WTC11 (cell line): ENCODE results near the gene PER3. TPM values are rescaled to one million over a fixed set of nuclear protein-coding genes. Genes with fewer than 3 reads are reported as not detected.
A peak's percentile ranks its signal among the peaks of the same experiment; 100 is the strongest.

Experiments
- ATAC-seq: fragments of 200-7000 bp; cut with Tn5 transposase; 2 replicates; pipeline ENCODE4 v1.10.0; 2021; ENCODE audit warnings: mild to moderate bottlenecking, moderate library complexity
- CTCF ChIA-PET: fragments of 300-600 bp; sonication (Branson Sonifier 250); formaldehyde crosslinking; loops from one replicate; lab custom pipeline; 2021; ENCODE audit warnings: antibody characterized with exemption; lab: Charles Lee
- POLR2A ChIA-PET: fragments of 350-600 bp; sonication (Branson Sonifier 250); formaldehyde crosslinking; loops from one replicate; lab custom pipeline; 2021; ENCODE audit warnings: antibody characterized with exemption; lab: Charles Lee
- DNase-seq: peaks from one replicate; pipeline ENCODE4 v3.0.0; 2021; ENCODE audit warnings: low spot score
- H3K27ac Mint-ChIP-seq: 2 replicates; pipeline ENCODE4 v1.8.0; 2021; ENCODE audit warnings: mixed read lengths
- H3K27me3 Mint-ChIP-seq: 2 replicates; pipeline ENCODE4 v1.8.0; 2021; ENCODE audit warnings: low read depth, mild to moderate bottlenecking, moderate library complexity, mixed read lengths
- H3K36me3 Mint-ChIP-seq: 2 replicates; pipeline ENCODE4 v1.8.0; 2021; ENCODE audit warnings: mixed read lengths
- H3K4me1 Mint-ChIP-seq: 2 replicates; pipeline ENCODE4 v1.8.0; 2022; ENCODE audit warnings: mixed read lengths
- H3K4me3 Mint-ChIP-seq: 2 replicates; pipeline ENCODE4 v1.8.0; 2021; ENCODE audit warnings: mild to moderate bottlenecking, moderate library complexity, mixed read lengths
- H3K9me3 Mint-ChIP-seq: 2 replicates; pipeline ENCODE4 v1.8.0; 2021; ENCODE audit warnings: mixed read lengths
- CREB1 ChIP-seq: sonication (generic); formaldehyde crosslinking; IDR thresholded peaks from 2 replicates; pipeline ENCODE4 v1.8.0; 2023; ENCODE audit warnings: mild to moderate bottlenecking, missing genetic modification reagents
- ETV6 ChIP-seq: sonication (generic); formaldehyde crosslinking; IDR thresholded peaks from 2 replicates; pipeline ENCODE4 v1.8.1; 2022; ENCODE audit warnings: mild to moderate bottlenecking, missing genetic modification reagents
- NFYB ChIP-seq: sonication (generic); formaldehyde crosslinking; conservative IDR thresholded peaks from 2 replicates; pipeline ENCODE4 v1.8.0; 2022; ENCODE audit warnings: low read depth, missing genetic modification reagents
- OVOL2 ChIP-seq: fragments of 250-450 bp; sonication (Bioruptor Pico); IDR thresholded peaks from 2 replicates; pipeline ENCODE4 v1.9.0; 2021; ENCODE audit warnings: mild to moderate bottlenecking, borderline replicate concordance
- PRRX2 ChIP-seq: fragments of 250-450 bp; sonication (Bioruptor Pico); IDR thresholded peaks from 2 replicates; pipeline ENCODE4 v1.8.0; 2021; ENCODE audit warnings: mild to moderate bottlenecking
- TCF7 ChIP-seq: sonication (generic); formaldehyde crosslinking; IDR thresholded peaks from 2 replicates; pipeline ENCODE4 v1.8.0; 2022; ENCODE audit warnings: mild to moderate bottlenecking, low read depth, missing genetic modification reagents, moderate library complexity
- TEAD1 ChIP-seq: sonication (generic); formaldehyde crosslinking; IDR thresholded peaks from 2 replicates; pipeline ENCODE4 v1.8.0; 2022; ENCODE audit warnings: mild to moderate bottlenecking, missing genetic modification reagents
- ZNF121 ChIP-seq: sonication (generic); formaldehyde crosslinking; IDR thresholded peaks from 2 replicates; pipeline ENCODE4 v1.8.0; 2023; ENCODE audit warnings: missing genetic modification reagents
- ZNF396 ChIP-seq: fragments of 250-450 bp; sonication (Bioruptor Pico); IDR thresholded peaks from 2 replicates; pipeline ENCODE4 v1.8.0; 2021; ENCODE audit warnings: mild to moderate bottlenecking, moderate library complexity, borderline replicate concordance
- ZNF423 ChIP-seq: fragments of 250-450 bp; sonication (Bioruptor Pico); IDR thresholded peaks from 2 replicates; pipeline ENCODE4 v2.1.2; 2022; ENCODE audit warnings: mild to moderate bottlenecking, moderate library complexity
- total RNA-seq: library from RNA; stranded (reverse); gene quantifications from 3 replicates; pipeline ENCODE4 v1.2.3, GENCODE V29; 2021
- TF ChIP-seq, protein P1 (sequence below): sonication (generic); formaldehyde crosslinking; IDR thresholded peaks from 2 replicates; pipeline ENCODE4 v1.8.0; 2023; ENCODE audit warnings: mild to moderate bottlenecking, missing genetic modification reagents
- TF ChIP-seq, protein P2 (sequence below): sonication (generic); formaldehyde crosslinking; IDR thresholded peaks from 2 replicates; pipeline ENCODE4 v1.8.1; 2023; ENCODE audit warnings: mild to moderate bottlenecking, missing genetic modification reagents
- TF ChIP-seq, protein P3 (sequence below): sonication (generic); formaldehyde crosslinking; IDR thresholded peaks from 2 replicates; pipeline ENCODE4 v1.8.1; 2022; ENCODE audit warnings: low read depth, mild to moderate bottlenecking, moderate library complexity, missing genetic modification reagents, borderline replicate concordance
- TF ChIP-seq, protein P4 (sequence below): sonication (generic); formaldehyde crosslinking; IDR thresholded peaks from 2 replicates; pipeline ENCODE4 v1.8.1; 2023; ENCODE audit warnings: mild to moderate bottlenecking, moderate library complexity, missing genetic modification reagents

PER3 gene
- total RNA-seq, 1 experiment from 2014 or later: 8.5 TPM

DNA sequence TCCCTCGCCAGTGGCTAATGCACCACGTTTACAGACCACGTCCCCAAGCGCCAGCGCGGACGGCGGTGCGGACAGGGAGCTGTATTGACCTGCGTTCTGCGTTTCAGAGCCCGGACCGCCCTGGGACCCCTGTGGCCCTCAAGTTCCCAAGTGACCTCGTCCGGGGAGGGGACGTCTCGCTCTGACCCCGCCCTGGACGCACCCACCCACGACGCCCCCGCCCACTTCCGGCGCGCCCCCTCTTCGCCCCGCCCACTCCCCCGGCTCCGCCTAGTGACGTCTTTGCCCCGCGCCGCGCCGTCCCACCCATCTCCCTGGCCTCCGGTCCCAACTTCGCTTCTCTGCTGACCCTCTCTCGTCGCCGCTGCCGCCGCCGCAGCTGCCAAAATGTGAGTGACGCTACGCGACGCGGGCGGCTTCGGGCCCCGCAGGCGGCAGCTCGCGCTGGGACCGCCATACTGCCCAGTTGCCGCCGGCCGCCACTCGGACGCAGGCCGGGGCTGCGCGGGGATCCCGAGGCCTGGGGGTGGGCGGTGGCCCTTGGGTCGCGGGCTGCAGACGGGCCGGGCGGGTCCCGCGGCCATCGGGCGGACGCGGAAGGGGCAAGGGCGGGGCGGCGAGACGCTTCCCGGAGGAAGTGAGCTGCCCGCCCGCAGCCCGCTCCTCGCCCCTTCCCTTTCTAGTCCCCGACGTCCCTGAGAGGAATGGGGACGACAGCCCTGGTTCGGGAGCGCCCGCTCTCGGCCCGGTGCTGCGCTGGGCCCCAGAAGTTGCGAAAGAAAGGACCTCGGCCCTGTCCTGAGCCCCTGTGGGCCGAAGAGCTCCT, 12.9 kb upstream of the PER3 start, which contains the start of gene VAMP3 (continued):
- TF ChIP-seq, protein P1, sequence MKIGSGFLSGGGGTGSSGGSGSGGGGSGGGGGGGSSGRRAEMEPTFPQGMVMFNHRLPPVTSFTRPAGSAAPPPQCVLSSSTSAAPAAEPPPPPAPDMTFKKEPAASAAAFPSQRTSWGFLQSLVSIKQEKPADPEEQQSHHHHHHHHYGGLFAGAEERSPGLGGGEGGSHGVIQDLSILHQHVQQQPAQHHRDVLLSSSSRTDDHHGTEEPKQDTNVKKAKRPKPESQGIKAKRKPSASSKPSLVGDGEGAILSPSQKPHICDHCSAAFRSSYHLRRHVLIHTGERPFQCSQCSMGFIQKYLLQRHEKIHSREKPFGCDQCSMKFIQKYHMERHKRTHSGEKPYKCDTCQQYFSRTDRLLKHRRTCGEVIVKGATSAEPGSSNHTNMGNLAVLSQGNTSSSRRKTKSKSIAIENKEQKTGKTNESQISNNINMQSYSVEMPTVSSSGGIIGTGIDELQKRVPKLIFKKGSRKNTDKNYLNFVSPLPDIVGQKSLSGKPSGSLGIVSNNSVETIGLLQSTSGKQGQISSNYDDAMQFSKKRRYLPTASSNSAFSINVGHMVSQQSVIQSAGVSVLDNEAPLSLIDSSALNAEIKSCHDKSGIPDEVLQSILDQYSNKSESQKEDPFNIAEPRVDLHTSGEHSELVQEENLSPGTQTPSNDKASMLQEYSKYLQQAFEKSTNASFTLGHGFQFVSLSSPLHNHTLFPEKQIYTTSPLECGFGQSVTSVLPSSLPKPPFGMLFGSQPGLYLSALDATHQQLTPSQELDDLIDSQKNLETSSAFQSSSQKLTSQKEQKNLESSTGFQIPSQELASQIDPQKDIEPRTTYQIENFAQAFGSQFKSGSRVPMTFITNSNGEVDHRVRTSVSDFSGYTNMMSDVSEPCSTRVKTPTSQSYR (CRISPR knock-in tag): no peak
- TF ChIP-seq TEAD1 (CRISPR knock-in tag) (no peak), PRRX2 (no peak)
- TF ChIP-seq, protein P2, sequence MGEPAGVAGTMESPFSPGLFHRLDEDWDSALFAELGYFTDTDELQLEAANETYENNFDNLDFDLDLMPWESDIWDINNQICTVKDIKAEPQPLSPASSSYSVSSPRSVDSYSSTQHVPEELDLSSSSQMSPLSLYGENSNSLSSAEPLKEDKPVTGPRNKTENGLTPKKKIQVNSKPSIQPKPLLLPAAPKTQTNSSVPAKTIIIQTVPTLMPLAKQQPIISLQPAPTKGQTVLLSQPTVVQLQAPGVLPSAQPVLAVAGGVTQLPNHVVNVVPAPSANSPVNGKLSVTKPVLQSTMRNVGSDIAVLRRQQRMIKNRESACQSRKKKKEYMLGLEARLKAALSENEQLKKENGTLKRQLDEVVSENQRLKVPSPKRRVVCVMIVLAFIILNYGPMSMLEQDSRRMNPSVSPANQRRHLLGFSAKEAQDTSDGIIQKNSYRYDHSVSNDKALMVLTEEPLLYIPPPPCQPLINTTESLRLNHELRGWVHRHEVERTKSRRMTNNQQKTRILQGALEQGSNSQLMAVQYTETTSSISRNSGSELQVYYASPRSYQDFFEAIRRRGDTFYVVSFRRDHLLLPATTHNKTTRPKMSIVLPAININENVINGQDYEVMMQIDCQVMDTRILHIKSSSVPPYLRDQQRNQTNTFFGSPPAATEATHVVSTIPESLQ (CRISPR knock-in tag): no peak
- TF ChIP-seq, protein P3, sequence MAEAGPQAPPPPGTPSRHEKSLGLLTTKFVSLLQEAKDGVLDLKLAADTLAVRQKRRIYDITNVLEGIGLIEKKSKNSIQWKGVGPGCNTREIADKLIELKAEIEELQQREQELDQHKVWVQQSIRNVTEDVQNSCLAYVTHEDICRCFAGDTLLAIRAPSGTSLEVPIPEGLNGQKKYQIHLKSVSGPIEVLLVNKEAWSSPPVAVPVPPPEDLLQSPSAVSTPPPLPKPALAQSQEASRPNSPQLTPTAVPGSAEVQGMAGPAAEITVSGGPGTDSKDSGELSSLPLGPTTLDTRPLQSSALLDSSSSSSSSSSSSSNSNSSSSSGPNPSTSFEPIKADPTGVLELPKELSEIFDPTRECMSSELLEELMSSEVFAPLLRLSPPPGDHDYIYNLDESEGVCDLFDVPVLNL (CRISPR knock-in tag): no peak
- TF ChIP-seq, protein P4, sequence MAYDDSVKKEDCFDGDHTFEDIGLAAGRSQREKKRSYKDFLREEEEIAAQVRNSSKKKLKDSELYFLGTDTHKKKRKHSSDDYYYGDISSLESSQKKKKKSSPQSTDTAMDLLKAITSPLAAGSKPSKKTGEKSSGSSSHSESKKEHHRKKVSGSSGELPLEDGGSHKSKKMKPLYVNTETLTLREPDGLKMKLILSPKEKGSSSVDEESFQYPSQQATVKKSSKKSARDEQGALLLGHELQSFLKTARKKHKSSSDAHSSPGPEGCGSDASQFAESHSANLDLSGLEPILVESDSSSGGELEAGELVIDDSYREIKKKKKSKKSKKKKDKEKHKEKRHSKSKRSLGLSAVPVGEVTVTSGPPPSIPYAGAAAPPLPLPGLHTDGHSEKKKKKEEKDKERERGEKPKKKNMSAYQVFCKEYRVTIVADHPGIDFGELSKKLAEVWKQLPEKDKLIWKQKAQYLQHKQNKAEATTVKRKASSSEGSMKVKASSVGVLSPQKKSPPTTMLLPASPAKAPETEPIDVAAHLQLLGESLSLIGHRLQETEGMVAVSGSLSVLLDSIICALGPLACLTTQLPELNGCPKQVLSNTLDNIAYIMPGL (CRISPR knock-in tag): peak; percentile 68; the same call in 1 of the 2 replicates

DNA sequence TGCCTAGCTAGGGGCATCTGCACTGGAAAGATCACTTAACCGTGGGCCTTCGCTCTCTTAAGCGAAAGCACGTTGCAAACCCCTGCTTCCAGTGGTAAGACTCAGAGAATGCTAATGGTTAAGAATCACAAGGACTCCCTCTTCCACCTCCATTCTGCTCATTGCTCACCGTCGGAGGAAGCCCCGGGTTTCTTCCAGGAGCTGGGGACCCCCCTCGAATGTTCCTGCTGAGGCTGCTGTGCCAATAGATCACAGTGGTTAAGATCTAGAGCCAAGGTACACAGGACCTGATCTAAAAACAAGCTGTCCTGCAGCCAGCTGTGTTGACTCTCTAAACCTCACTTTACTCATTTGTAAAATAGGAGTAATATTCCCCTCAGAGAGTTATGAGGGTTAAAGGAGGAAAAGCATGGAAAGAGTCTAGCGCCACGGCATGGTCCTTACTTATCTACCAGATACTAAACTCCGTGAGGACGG, 12.2 kb upstream of the PER3 start:
- peaks cover 23% of the 10 kb centered on the region for H3K36me3 Mint-ChIP-seq
- H3K9me3 Mint-ChIP-seq: no peaks in the 10 kb centered on the region
- ATAC-seq: no peak
- no peak for DNase-seq
- H3K27ac Mint-ChIP-seq: peak overlapping the region; percentile 79; the same call in 1 of the 2 replicates
- H3K27me3 Mint-ChIP-seq: no peaks in the 10 kb centered on the region
- peaks cover 15% of the 10 kb centered on the region for H3K4me1 Mint-ChIP-seq
- TF ChIP-seq, protein P4 (CRISPR knock-in tag): 0 out of 2 replicates have a peak, but pooled peaks have one; percentile 13
- TF ChIP-seq ETV6 (CRISPR knock-in tag): no peak
- ChIA-PET POLR2A (interaction anchor here (1.0 to 1.6 kb wide), 2 partner anchors 11 to 12 kb away, joined by 3 to 7 read pairs; partner anchors contain the start of gene PER3), CTCF (interaction anchor here (0.6 to 2.9 kb wide), 5 partner anchors 17 to 809 kb away, joined by 4 to 24 read pairs (median 10); no protein-coding TSS in a partner anchor)
- H3K4me3 Mint-ChIP-seq: peak overlapping the region; percentile 86

DNA sequence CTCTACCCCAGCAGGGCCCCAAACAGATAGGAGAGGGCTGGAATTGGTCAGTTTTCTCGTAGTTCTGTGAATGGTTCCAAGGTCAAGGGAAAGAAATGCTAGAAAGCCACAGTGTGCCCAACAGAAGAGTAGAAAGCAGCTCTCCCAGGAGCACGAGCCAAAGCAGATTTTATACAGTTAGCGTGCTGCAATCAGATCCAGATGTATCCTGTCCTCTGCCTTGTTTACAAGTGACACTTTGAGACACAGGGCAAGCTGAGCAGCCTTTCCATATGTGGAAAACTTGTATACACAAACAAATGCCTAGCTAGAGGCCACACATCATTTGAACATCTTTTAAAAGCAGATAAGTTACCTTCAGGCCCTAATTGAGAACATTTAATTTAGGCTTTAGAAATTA, 6.5 kb upstream of the PER3 start:
- Mint-ChIP-seq H3K4me3 (no peak overlapping the region), H3K36me3 (peaks cover 48% of the 10 kb centered on the region), H3K27ac (no peak overlapping the region), H3K27me3 (no peaks in the 10 kb centered on the region), H3K4me1 (no peaks in the 10 kb centered on the region; the same call in 1 of the 2 replicates), H3K9me3 (no peaks in the 10 kb centered on the region)
- no peak for DNase-seq
- POLR2A ChIA-PET: no interaction called here
- TF ChIP-seq CREB1 (CRISPR knock-in tag): no peak
- TF ChIP-seq ZNF423: no peak
- TF ChIP-seq OVOL2: no peak
- TF ChIP-seq NFYB (CRISPR knock-in tag): no peak
- TF ChIP-seq TCF7: no peak
- no peak for TF ChIP-seq ZNF396 (CRISPR knock-in tag)
- no peak for TF ChIP-seq ZNF121 (CRISPR knock-in tag)
- CTCF ChIA-PET: no interaction called here
- no peak for ATAC-seq
